Neutrophil (primary cell): ENCODE data around the gene PTPRN2.

Experiments used
- H3K27ac ChIP-seq: fragments of 200-600 bp; sonication (generic); 2 replicates; pipeline ENCODE4 v1.5.1; 2016; ENCODE audit warnings: mild to moderate bottlenecking, moderate library complexity
- H3K27me3 ChIP-seq: fragments of 200-600 bp; sonication (generic); 2 replicates; pipeline ENCODE4 v1.6.0; 2016; ENCODE audit warnings: mild to moderate bottlenecking
- H3K36me3 ChIP-seq: fragments of 200-600 bp; sonication (generic); 2 replicates; pipeline ENCODE4 v1.5.1; 2017
- H3K4me1 ChIP-seq, 2 experiments: fragments of 200-600 bp in 1 of 2; sonication (generic) in 1 of 2; 1 replicate in 1 of 2; 2 replicates in 1 of 2; pipeline versions ENCODE4 v1.5.1 to v1.6.1; 2013 to 2016; ENCODE audit warnings: low read depth in 1 of 2, low read length in 1 of 2, mild to moderate bottlenecking in 1 of 2, moderate library complexity in 1 of 2; ENCODE audit not compliant: control insufficient read depth in 1 of 2, insufficient read depth in 1 of 2
- H3K4me3 ChIP-seq, 2 experiments: fragments of 200-600 bp in 1 of 2; sonication (generic) in 1 of 2; 1 replicate in 1 of 2; 2 replicates in 1 of 2; pipeline ENCODE4 v1.5.1; 2013 to 2016; ENCODE audit warnings: low read depth in 1 of 2, low read length in 1 of 2, mild to moderate bottlenecking in 1 of 2, moderate library complexity in 1 of 2
- H3K9me3 ChIP-seq: fragments of 200-600 bp; sonication (generic); 2 replicates; pipeline ENCODE4 v1.5.1; 2016
- CTCF ChIP-seq: fragments of 200-600 bp; sonication (generic); IDR thresholded peaks from 2 replicates; pipeline ENCODE4 v1.5.1; 2016; ENCODE audit warnings: antibody characterized with exemption

The PTPRN2 gene

DNA sequence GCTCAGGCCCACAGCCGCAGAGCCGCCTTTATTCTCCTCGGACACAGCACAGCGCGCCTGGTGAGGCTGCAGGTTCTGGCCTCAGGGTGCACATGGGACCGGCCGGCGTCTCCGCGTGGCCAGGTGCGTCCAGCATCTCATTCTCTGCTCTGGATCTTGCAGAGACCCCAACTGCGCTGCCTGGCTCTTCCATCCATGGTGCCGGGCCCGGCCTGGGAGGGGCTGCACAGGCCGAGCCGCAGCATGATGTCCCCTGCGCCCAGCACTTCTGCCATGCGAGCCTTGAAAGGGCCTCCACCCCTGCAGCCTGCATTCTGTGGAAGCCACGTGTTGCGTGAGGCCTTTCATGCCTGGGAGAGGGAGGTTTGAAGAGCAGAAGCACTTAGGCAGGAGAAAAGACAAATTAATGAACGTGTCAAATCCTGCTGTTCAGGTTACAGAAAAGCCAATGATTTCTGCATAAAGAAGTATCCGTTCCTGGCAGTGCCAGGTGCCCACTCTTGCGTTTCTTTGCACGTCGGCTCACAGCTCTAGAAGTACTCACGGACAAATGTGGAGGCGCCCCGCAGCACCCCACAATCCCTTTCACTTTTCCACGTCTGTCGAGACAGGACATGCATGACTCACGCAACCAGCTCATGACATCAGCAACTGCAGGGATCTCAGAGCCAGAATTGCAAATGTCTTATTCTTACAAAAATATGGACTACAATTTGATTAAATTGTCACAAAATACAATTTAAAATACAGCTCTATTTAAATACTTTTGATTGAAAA is 679.4 kb downstream of the PTPRN2 start:
- H3K36me3 ChIP-seq = no peaks in the 10 kb centered on the region
- H3K4me1 ChIP-seq = no peaks in the 10 kb centered on the region
- no peaks in the 10 kb centered on the region for H3K9me3 ChIP-seq
- H3K4me3 ChIP-seq = no peak overlapping the region
- H3K27ac ChIP-seq = no peak overlapping the region
- no peak for TF ChIP-seq CTCF
- peaks cover 10% of the 10 kb centered on the region for H3K27me3 ChIP-seq

DNA sequence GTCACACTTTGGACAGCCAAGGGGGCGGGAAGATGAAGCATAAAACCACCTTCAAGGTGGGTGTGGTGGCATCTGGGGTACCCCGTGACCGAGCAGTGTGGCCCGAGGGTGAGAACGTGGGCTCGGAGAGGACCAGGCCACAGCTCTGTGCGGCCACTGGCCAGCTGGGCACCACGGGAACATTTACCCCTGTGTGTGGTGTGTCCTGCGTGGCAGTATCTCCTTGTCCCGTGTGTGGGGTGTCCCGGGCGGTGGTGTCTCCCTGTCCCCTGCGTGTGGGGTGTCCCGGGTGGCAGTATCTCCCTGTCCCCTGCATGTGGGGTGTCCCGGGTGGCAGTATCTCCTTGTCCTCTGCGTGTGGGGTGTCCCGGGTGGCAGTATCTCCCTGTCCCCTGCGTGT is 680.5 kb downstream of the PTPRN2 start:
- H3K9me3 ChIP-seq = no peaks in the 10 kb centered on the region
- no peaks in the 10 kb centered on the region for H3K4me1 ChIP-seq
- peaks cover 10% of the 10 kb centered on the region for H3K27me3 ChIP-seq
- H3K36me3 ChIP-seq = no peaks in the 10 kb centered on the region
- no peak overlapping the region for H3K27ac ChIP-seq
- TF ChIP-seq CTCF = no peak
- H3K4me3 ChIP-seq = no peak overlapping the region

GRCh38 chr7:157906583-157906982 is 681.0 kb downstream of the PTPRN2 start:
- TF ChIP-seq CTCF = no peak
- no peaks in the 10 kb centered on the region for H3K9me3 ChIP-seq
- H3K4me3 ChIP-seq = no peak overlapping the region
- no peak overlapping the region for H3K27ac ChIP-seq
- peaks cover 10% of the 10 kb centered on the region for H3K27me3 ChIP-seq
- H3K36me3 ChIP-seq = no peaks in the 10 kb centered on the region
- no peaks in the 10 kb centered on the region for H3K4me1 ChIP-seq

- no peaks in the 10 kb centered on the region for H3K9me3 ChIP-seq
Observed at GRCh38 chr7:157905651-157906461, 681.8 kb downstream of the PTPRN2 start.

More at GRCh38 chr7:157905651-157906461, 681.8 kb downstream of the PTPRN2 start:
- H3K4me1 ChIP-seq = no peaks in the 10 kb centered on the region
- no peak overlapping the region for H3K27ac ChIP-seq
- no peak for TF ChIP-seq CTCF
- H3K36me3 ChIP-seq = no peaks in the 10 kb centered on the region
- peaks cover 10% of the 10 kb centered on the region for H3K27me3 ChIP-seq
- no peak overlapping the region for H3K4me3 ChIP-seq
